Progenitor cell of endocrine pancreas (in vitro differentiated cells): ENCODE measurements around the gene B4GALT6. TPM values are rescaled to one million over a fixed set of nuclear protein-coding genes. Genes with fewer than 3 reads are reported as not detected.

Experiments
- DNase-seq: peaks from one replicate; pipeline ENCODE4 v3.0.0; 2021; ENCODE audit warnings: low spot score; ENCODE audit not compliant: unreplicated experiment
- H3K27ac Mint-ChIP-seq: 2 replicates; pipeline ENCODE4 v1.8.0; 2021; ENCODE audit warnings: mild to moderate bottlenecking, moderate library complexity, mixed read lengths
- H3K27me3 Mint-ChIP-seq: 2 replicates; pipeline ENCODE4 v1.8.0; 2021; ENCODE audit warnings: mixed read lengths
- H3K36me3 Mint-ChIP-seq: 2 replicates; pipeline ENCODE4 v1.8.0; 2022; ENCODE audit warnings: mixed read lengths; ENCODE audit not compliant: insufficient read depth
- H3K4me1 Mint-ChIP-seq: 2 replicates; pipeline ENCODE4 v1.8.0; 2021; ENCODE audit warnings: low read depth, mixed read lengths
- H3K4me3 Mint-ChIP-seq: 2 replicates; pipeline ENCODE4 v1.8.0; 2021; ENCODE audit warnings: low read depth, mild to moderate bottlenecking, moderate library complexity, mixed read lengths
- H3K9me3 Mint-ChIP-seq: 2 replicates; pipeline ENCODE4 v1.8.0; 2021; ENCODE audit warnings: low read depth, mixed read lengths
- total RNA-seq: library from RNA; stranded (reverse); gene quantifications from 2 replicates; pipeline ENCODE4 v1.2.1, GENCODE V29; 2021
- TF ChIP-seq, protein P1 (sequence below): fragments of 200-600 bp; sonication (generic); IDR thresholded peaks from one replicate; pipeline ENCODE4 v1.5.0; 2021; ENCODE audit warnings: antibody characterized with exemption, mild to moderate bottlenecking; ENCODE audit not compliant: unreplicated experiment

B4GALT6 gene
- total RNA-seq, 1 donor from 2014 or later = 32.2 TPM

DNA sequence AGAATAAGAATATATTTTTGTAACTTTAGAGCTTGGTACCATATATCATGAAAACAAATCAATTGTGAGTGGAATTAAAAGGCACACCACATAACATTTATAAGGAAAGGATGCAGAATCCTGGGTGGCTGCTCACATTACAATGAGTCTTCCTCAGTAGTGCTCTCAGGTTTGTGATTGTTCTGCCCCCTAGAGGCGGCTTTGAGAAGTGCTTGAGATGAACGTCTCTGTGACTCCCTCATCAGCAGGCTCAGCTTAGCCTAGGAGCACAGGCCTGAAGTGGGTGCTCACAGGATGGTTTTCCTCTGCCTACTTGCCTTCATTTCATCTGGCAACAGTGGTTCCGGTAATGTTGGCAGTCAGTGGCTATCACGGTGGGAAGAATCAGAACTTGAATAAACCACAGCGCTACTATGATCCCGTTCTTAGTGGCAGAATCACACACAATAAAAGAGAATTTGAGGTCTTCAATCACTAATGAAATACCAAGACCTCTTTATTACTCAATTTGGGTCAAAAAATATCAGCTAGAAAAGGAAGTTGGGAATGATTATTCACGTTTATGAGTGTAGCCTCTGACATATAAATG lies 38.1 kb upstream of the B4GALT6 start:
- H3K36me3 Mint-ChIP-seq = peaks cover 3% of the 10 kb centered on the region
- H3K27ac Mint-ChIP-seq = no peak overlapping the region
- peaks cover 4% of the 10 kb centered on the region for H3K27me3 Mint-ChIP-seq
- peak; percentile 70 for DNase-seq
- TF ChIP-seq, protein P1, sequence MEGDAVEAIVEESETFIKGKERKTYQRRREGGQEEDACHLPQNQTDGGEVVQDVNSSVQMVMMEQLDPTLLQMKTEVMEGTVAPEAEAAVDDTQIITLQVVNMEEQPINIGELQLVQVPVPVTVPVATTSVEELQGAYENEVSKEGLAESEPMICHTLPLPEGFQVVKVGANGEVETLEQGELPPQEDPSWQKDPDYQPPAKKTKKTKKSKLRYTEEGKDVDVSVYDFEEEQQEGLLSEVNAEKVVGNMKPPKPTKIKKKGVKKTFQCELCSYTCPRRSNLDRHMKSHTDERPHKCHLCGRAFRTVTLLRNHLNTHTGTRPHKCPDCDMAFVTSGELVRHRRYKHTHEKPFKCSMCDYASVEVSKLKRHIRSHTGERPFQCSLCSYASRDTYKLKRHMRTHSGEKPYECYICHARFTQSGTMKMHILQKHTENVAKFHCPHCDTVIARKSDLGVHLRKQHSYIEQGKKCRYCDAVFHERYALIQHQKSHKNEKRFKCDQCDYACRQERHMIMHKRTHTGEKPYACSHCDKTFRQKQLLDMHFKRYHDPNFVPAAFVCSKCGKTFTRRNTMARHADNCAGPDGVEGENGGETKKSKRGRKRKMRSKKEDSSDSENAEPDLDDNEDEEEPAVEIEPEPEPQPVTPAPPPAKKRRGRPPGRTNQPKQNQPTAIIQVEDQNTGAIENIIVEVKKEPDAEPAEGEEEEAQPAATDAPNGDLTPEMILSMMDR = peak; percentile 92
- no peak overlapping the region for H3K4me3 Mint-ChIP-seq
- H3K4me1 Mint-ChIP-seq = no peaks in the 10 kb centered on the region
- peaks cover 19% of the 10 kb centered on the region for H3K9me3 Mint-ChIP-seq

GRCh38 chr18:31721601-31722000 lies 37.2 kb upstream of the B4GALT6 start:
- no peak for DNase-seq
- TF ChIP-seq, protein P1 = no peak
- peaks cover 19% of the 10 kb centered on the region for H3K9me3 Mint-ChIP-seq
- peaks cover 3% of the 10 kb centered on the region for H3K36me3 Mint-ChIP-seq
- no peaks in the 10 kb centered on the region for H3K4me1 Mint-ChIP-seq
- no peak overlapping the region for H3K4me3 Mint-ChIP-seq
- H3K27ac Mint-ChIP-seq = no peak overlapping the region
- H3K27me3 Mint-ChIP-seq = no peaks in the 10 kb centered on the region

DNA sequence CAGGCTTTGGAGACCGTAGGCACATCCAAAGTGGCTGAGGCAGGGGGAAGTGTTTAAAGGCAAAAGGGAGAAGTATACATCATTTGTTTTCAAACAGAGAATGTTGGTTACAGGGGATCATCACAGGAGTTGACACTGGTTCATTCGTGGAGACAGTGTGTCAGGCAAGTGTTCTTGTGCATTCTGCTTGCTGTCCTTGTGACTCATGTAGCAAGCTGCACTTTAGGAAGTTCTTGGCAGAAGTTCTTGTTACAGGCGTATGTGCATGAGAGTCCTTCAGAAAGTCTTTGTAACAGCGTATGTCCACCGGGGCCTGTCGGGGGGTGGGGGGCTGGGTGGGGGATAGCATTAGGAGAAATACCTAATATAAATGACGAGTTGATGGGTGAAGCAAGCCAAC lies 36.5 kb upstream of the B4GALT6 start:
- TF ChIP-seq, protein P1 = no peak
- peaks cover 19% of the 10 kb centered on the region for H3K9me3 Mint-ChIP-seq
- no peak overlapping the region for H3K27ac Mint-ChIP-seq
- H3K36me3 Mint-ChIP-seq = peaks cover 3% of the 10 kb centered on the region
- H3K4me1 Mint-ChIP-seq = no peaks in the 10 kb centered on the region
- H3K27me3 Mint-ChIP-seq = no peaks in the 10 kb centered on the region
- DNase-seq = no peak
- no peak overlapping the region for H3K4me3 Mint-ChIP-seq

DNA sequence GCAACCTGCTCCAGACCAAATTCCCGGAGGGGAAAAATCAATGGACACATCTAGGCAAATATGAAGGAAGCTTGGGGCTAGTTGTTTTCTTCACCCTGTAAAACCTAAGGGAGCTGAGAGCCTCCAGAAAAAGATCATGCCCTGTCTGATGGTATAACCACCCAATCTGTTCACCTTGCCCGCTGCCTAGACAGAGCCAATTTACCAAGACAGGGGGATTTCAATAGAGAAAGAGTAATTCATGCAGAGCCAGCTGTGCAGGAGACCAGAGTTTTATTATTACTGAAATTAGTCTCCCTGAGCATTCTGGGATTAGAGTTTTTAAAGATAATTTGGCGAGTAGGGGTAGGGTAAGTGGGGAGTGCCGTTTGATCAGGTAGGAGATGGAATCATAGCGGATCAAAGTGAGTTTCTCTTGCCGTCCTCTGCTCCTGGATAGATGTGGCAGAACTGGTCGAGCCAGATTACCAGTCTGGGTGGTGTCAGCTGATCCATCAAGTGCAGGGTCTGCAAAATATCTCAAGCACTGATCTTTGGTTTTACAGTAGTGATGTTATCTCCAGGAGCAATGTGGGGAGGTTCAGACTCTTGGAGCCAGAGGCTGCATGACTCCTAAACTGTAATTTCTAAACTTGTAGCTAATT lies 35.1 kb upstream of the B4GALT6 start:
- no peaks in the 10 kb centered on the region for H3K27me3 Mint-ChIP-seq
- H3K4me3 Mint-ChIP-seq = no peak overlapping the region
- no peak for DNase-seq
- H3K9me3 Mint-ChIP-seq = peaks cover 19% of the 10 kb centered on the region
- H3K4me1 Mint-ChIP-seq = no peaks in the 10 kb centered on the region
- H3K27ac Mint-ChIP-seq = no peak overlapping the region
- peaks cover 3% of the 10 kb centered on the region for H3K36me3 Mint-ChIP-seq
- TF ChIP-seq, protein P1 = no peak

DNA sequence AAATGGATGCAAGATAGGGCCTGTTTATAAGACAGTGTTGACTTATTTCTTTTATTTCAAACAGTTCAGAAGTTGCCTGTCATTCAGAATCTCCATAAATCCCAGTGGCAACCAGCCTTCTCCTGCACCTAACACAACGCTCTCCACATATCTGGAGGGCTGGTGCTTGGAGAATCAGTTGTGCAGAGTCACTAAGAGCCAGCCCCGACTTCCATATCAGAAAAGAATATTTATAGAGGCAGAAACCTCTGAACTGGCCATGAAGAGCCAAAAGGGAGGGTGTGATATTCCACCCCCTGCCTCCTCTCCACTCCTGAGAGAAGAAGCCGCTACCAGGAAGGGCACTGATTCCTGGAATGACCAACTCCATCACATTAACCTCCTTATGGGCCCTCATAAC lies 34.0 kb upstream of the B4GALT6 start:
- Mint-ChIP-seq H3K36me3 (peaks cover 3% of the 10 kb centered on the region), H3K27ac (no peak overlapping the region), H3K4me3 (no peak overlapping the region), H3K27me3 (no peaks in the 10 kb centered on the region), H3K9me3 (peaks cover 19% of the 10 kb centered on the region), H3K4me1 (no peaks in the 10 kb centered on the region)
- no peak for DNase-seq
- TF ChIP-seq, protein P1 = no peak
